HG02852 (cell line): ENCODE results near the gene UBTD2.
"Not testable (repeated sequence)": the region's sequence is repeated elsewhere in the genome, so short reads cannot be mapped to it uniquely, and the experiment has no call there.

ENCODE experiments used
- ATAC-seq: cut with Tn5 transposase; IDR thresholded peaks from one replicate; pipeline ENCODE4 v1.9.1; 2021; ENCODE audit warnings: mild to moderate bottlenecking, moderate library complexity; ENCODE audit not compliant: unreplicated experiment

UBTD2 gene

GRCh38 chr5:172252501-172252900, 31.1 kb downstream of the UBTD2 start:
- no peak for ATAC-seq

GRCh38 chr5:172251419-172251818, 32.1 kb downstream of the UBTD2 start:
- ATAC-seq: no peak

DNA sequence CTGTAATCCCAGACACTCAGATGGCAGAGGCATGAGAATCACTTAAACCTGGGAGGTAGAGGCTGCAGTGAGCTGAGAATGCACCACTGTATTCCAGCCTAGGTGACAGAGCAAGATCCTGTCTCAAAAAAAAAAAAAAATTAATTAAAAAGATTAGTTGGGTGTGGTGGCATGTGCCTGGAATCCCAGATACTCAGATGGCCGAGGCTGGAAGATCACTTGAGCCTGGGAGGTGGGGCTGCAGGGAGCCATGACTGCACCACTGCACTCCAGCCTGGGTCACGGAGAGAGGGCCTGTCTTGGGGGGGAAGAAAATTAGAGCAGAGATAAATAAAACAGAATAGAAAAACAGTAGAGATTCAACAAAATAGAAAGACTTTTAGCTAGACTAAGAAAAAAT, 34.9 kb downstream of the UBTD2 start:
- no peak for ATAC-seq

GRCh38 chr5:172245703-172246125, 37.9 kb downstream of the UBTD2 start:
- ATAC-seq: no peak

GRCh38 chr5:172245046-172245445, 38.5 kb downstream of the UBTD2 start:
- ATAC-seq: no peak

- ATAC-seq: no peak
Observed at GRCh38 chr5:172243302-172243701, 40.3 kb downstream of the UBTD2 start.

GRCh38 chr5:172238334-172238733, 45.2 kb downstream of the UBTD2 start:
- ATAC-seq: no peak

GRCh38 chr5:172235827-172236736, 47.5 kb downstream of the UBTD2 start:
- no peak for ATAC-seq

DNA sequence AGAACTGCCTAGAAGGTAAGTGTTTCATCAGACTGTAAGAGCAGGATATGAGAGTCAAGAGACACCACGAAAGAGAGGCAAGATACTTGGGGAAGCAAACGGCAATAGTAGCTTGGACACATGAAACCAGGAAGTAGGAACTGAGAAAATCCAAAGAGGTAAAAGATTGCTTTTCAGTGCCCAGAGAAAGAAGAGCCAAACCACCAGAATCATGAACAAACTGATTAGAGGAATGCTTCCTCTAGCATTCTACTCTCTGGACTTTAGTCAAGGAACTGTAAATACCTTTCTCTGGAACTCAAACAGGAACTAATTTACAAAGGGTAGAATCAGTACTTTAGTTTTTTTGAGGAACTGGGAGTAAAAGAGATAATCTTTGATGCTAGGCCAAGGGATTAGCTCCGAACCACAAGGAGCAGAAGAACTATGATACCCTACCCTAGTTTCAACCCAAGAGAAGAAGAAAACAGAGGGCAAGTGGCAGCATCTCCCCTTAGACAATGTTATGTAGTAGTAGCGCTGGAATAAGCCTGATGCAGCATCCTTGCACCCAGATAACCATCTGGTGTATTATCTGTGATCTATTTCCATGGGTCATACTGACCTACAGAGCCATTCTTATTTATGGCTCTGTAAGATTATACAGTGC, 48.3 kb downstream of the UBTD2 start:
- ATAC-seq: peak; percentile 68

GRCh38 chr5:172234031-172234430, 49.5 kb downstream of the UBTD2 start:
- no peak for ATAC-seq

- no peak for ATAC-seq
Observed at GRCh38 chr5:172229904-172230303, 53.7 kb downstream of the UBTD2 start.

GRCh38 chr5:172224996-172225395, 58.6 kb downstream of the UBTD2 start:
- no peak for ATAC-seq

DNA sequence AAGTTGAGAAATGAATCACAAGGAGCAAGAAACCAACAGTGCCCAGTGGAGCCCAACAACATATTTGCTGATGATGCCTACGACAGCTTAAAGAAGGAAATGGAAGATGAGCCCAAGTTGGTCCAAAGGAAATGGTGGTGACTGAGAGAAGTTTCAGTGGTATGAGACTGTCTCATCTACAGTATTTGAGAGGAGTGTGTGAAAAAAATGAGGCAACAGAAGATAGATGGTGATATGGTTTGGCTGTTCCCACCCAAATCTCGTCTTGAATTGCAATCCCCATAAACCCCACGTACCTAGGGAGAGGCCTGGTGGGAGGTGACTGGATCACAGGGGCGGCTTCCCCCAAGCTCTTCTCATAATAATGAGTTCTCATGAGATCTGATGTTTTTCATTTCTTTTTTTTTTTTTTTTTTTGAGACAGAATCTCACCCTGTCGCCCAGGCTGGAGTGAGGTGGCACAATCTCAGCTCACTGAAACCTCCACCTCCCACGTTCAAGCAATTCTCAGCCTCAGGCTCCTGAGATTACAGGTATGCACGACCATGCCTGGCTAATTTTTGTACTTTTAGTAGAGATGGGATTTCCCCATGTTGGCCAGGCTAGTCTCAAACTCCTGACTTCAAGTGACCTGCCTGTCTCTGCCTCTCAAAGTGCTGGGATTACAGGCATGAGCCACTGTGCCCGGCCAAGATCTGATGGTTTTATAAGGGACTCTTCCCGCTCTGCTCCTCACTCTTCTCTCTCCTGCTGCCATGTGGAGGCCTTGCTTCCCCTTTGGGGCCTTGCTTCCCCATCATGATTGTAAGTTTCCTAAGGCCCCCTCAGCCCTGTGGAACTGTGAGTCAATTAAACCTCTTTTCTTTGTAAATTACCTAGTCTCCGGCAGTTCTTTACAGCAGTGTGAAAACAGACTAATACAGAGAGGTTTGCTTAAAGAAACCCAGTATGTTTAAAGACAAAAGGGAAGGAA, 59.4 kb downstream of the UBTD2 start:
- ATAC-seq: peak; percentile 81

DNA sequence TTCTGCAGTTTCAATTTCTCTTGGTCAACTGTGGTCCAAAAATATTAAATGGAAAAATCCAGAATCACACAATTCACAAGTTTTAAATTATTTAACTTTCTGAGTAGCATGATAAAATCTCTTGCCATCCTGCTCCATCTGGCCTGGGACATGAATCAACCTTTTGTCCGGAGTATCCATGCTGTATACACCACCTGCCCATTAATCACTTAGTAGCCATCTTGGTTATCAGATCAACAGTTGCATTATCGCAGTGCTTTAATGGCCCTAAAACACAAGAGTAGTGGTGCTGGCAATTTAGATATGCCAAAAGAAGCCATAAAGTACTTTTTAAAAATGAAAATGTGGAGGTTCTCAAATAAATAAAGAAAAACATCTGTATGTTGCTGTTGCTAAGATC, 64.3 kb downstream of the UBTD2 start:
- ATAC-seq: no peak

DNA sequence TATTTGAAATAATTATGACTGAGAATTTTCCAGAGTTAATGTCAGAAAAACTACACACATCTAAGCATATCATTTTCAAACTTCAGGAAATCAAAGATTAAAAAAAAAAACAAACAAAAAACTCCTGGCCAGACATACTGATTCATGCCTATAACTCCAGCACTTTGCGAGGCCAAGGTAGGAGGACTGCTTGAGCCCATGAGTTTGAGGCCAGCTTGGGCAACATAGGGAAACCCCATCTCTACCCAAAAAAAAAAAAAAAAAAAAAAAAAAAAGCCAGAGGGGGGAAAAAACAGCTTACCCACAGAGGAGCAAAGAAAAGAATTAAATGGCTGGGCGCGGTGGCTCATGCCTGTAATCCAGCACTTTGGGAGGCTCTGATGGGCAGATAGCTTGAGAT, 67.2 kb downstream of the UBTD2 start:
- ATAC-seq: no peak

DNA sequence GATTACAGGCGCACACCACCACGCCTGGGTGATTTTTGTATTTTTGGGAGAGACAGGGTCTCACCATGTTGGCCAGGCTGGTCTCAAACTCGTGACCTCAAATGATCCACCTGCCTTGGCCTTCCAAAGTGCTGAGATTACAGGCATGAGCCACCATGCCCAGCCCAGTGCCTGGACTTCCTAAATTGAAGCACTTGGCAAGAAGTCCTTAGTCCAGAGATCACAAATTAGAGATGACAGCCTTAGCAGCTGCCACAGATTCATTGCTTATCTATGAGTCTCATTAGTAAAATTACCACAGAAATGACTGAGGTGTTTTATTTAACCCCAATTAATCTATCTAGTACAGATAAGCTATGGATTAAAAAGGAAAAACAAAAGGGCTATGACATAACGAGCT, 70.4 kb downstream of the UBTD2 start:
- ATAC-seq: no peak

DNA sequence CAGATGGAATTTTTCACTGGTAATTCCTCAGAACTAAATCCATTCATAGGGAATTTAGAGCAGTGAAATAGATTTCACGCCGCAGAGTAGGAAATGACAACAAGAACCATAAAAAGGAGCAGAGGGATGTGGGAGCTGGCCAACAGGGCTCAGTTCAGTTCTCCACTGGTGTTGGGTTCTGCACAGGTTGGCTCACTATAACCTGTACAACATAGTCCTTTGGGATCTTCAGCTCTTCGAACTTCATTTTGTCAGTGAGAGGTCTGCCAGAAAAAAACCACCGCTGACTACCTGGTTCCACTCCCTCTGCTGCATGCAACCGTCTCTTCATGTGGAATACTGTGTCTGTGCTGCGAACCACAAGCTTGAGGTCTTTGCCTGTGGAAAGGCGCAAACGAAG, 71.9 kb downstream of the UBTD2 start:
- ATAC-seq: no peak

DNA sequence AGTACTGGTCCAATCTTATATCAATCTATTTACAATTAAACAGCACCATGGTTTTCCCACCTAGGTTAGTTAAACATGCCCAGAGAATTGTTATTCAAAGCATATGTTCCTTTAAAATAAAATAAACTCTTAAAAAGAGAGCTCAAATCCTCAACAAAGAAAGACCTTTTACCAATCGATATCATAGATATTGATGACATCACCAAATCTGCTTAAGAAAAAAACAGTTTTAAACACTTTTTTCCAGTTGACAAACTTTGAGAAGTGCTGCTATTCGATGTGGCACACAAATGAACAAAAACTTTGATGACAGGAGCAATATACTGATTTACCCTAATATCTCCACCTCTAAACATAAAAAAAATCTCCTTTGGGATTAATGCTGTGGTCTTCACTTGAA, 73.8 kb downstream of the UBTD2 start:
- no peak for ATAC-seq

DNA sequence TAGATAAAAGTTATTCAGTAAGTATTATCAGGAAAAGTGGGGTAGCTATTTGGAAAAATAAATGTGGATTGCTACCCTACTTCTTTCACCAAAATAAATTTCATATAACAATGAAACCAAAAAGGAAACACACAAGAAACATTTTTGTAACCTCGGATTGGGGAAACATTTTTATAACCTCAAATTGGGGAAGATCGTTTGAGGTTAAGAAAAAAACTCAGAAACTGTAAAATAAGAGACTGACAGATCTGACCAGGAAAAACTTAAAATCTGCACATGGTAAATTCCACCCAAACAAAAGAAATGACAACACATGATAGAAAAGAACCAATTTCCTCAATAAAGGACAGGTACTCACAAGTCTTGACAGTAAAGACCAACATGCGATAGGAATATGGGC, 76.1 kb downstream of the UBTD2 start:
- no peak for ATAC-seq

GRCh38 chr5:172205984-172206383, 77.6 kb downstream of the UBTD2 start:
- ATAC-seq: not testable (repeated sequence)

- ATAC-seq: no peak
Observed at GRCh38 chr5:172200476-172200875, 83.1 kb downstream of the UBTD2 start.
